Panc1 (cell line): ENCODE measurements around the gene CADM1.

Experiments used
- POLR2AphosphoS5 ChIP-seq: IDR thresholded peaks from 2 replicates; pipeline ENCODE4 v1.6.1; 2012; ENCODE audit warnings: mild to moderate bottlenecking, low read depth, low read length, moderate library complexity
- SIN3A ChIP-seq: IDR thresholded peaks from 2 replicates; pipeline ENCODE4 v1.6.1; 2012; ENCODE audit warnings: low read depth, mild to moderate bottlenecking, low read length, moderate library complexity, borderline replicate concordance; ENCODE audit not compliant: insufficient read depth
- TCF7L2 ChIP-seq: IDR thresholded peaks from 2 replicates; pipeline ENCODE4 v1.6.1; 2011; ENCODE audit warnings: mild to moderate bottlenecking, low read depth, low read length, inconsistent platforms
- TF ChIP-seq, protein P1 (sequence below): fragments of 450-650 bp; IDR thresholded peaks from 2 replicates; pipeline ENCODE4 v1.5.1; 2017; ENCODE audit warnings: mild to moderate bottlenecking
- TF ChIP-seq, protein P2 (sequence below), 2 experiments: IDR thresholded peaks; 2 replicates each; pipeline ENCODE4 v1.6.1; 2011 to 2012; ENCODE audit warnings: low read depth in 2 of 2, control low read depth in 1 of 2, low read length in 1 of 2, mild to moderate bottlenecking in 1 of 2, moderate library complexity in 1 of 2; ENCODE audit not compliant: insufficient read depth in 1 of 2

DNA sequence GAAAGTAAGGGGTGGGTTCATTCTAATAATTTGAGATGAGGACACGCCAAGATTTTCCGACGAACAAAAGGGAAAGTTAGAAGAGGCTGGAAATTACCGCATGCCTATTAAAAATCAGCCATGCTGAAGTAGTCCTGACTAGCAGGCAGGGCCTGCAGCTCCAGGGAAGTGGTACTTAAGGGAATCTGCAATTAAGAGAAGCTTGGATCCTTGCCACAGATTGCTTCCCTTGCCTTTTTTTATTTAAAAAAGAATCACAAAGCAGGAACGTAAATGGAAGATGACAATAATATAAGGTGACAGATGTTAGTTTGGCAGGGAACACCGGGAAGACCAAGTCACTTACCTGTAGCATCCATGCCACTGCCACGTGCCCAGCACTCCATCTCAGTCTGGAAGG, 359.3 kb downstream of the CADM1 start:
- TF ChIP-seq, protein P1, sequence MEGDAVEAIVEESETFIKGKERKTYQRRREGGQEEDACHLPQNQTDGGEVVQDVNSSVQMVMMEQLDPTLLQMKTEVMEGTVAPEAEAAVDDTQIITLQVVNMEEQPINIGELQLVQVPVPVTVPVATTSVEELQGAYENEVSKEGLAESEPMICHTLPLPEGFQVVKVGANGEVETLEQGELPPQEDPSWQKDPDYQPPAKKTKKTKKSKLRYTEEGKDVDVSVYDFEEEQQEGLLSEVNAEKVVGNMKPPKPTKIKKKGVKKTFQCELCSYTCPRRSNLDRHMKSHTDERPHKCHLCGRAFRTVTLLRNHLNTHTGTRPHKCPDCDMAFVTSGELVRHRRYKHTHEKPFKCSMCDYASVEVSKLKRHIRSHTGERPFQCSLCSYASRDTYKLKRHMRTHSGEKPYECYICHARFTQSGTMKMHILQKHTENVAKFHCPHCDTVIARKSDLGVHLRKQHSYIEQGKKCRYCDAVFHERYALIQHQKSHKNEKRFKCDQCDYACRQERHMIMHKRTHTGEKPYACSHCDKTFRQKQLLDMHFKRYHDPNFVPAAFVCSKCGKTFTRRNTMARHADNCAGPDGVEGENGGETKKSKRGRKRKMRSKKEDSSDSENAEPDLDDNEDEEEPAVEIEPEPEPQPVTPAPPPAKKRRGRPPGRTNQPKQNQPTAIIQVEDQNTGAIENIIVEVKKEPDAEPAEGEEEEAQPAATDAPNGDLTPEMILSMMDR = no peak
- no peak for TF ChIP-seq POLR2AphosphoS5
- TF ChIP-seq, protein P2, sequence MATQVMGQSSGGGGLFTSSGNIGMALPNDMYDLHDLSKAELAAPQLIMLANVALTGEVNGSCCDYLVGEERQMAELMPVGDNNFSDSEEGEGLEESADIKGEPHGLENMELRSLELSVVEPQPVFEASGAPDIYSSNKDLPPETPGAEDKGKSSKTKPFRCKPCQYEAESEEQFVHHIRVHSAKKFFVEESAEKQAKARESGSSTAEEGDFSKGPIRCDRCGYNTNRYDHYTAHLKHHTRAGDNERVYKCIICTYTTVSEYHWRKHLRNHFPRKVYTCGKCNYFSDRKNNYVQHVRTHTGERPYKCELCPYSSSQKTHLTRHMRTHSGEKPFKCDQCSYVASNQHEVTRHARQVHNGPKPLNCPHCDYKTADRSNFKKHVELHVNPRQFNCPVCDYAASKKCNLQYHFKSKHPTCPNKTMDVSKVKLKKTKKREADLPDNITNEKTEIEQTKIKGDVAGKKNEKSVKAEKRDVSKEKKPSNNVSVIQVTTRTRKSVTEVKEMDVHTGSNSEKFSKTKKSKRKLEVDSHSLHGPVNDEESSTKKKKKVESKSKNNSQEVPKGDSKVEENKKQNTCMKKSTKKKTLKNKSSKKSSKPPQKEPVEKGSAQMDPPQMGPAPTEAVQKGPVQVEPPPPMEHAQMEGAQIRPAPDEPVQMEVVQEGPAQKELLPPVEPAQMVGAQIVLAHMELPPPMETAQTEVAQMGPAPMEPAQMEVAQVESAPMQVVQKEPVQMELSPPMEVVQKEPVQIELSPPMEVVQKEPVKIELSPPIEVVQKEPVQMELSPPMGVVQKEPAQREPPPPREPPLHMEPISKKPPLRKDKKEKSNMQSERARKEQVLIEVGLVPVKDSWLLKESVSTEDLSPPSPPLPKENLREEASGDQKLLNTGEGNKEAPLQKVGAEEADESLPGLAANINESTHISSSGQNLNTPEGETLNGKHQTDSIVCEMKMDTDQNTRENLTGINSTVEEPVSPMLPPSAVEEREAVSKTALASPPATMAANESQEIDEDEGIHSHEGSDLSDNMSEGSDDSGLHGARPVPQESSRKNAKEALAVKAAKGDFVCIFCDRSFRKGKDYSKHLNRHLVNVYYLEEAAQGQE (IDR thresholded peaks at IDR 0.05; ENCODE audit: insufficient read depth in 1 of 2, low read depth in 2 of 2, low read length in 1 of 2) = no peak
- no peak for TF ChIP-seq SIN3A
- TF ChIP-seq TCF7L2 = no peak
